Stimulated activated CD4-positive, alpha-beta T cell treated with anti-CD3 and anti-CD28 coated beads, Interleukin-15, amount 100 ng/mL, for 1 hour (primary cell): ENCODE results near the gene RBBP4.
"Not testable (repeated sequence)": the region's sequence is repeated elsewhere in the genome, so short reads cannot be mapped to it uniquely, and the experiment has no call there.

Source experiments
- DNase-seq, 2 donors: peaks; one replicate each; pipeline ENCODE4 v3.0.0-alpha.2; 2020; ENCODE audit warnings: low read depth in 1 of 2, low spot score in 1 of 2

The RBBP4 gene

DNA sequence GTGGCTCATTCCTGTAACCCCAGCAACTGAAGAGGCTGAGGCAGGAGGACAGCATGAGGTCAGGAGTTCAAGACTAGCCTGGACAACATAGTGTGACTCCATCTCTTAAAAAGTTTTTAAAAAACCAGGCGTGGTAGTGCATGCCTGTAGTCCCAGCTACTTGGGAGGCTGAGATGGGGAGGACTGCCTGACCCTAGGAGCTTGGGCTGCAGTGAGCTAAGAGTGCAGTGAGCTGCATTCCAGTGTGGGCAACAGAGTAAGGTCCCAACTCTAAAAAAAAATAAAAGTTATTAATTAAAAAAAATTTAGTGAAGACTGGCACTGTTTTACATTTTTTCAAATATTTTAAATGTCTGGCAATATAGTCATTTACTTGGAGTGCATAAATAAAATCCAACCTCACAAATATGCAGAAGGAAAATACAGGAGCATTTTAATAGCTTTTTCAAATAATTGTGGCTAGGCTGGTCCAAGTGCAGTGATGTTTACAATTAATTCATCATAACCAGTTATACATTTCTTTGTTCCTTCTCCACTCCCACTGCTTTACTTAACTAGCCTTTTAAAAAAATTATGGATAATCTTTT, 11.4 kb upstream of the RBBP4 start:
- DNase-seq: no peak

DNA sequence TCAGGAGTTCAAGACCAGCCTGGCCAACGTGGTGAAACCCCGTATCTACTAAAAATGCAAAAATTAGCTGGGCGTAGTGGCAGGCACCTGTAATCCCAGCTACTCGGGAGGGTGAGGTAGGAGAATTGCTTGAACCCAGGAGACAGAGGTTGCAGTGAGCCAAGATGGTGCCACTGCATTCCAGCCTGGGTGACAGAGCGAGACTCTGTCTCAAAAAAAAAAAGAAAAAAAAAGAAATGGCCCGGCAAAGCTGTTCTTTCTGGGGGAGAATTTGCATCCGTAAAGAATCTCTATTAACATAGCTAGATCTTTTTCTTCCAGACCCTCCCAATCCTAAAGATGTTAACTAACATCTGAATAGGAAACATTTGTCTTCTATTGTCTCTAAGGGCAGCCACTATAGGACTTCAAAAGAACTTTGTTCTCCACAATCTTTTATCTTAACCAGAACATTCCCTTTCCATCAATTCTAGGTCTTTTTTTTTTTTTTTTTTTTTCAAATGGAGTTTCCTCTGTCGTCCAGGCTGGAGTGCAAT, 8.6 kb upstream of the RBBP4 start:
- not testable (repeated sequence) for DNase-seq

DNA sequence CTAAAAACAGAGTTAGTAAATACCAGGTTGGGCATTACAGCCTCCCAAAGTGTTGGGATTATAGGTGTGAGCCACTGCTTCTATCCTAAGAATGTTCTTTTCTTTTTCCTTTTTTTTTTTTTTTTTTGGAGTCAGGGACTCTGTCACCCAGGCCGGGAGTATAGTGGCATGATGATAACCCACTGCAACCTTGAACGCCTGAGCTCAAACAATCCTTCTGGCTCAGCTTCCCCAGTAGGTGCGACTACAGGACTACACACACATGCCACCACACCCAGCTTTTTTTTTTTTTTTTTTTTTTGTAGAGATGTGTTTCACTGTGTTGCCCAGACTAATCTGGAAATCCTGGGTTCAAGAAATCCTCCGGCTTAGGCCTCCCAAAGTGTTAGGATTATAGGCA, 6.6 kb upstream of the RBBP4 start:
- no peak for DNase-seq

DNA sequence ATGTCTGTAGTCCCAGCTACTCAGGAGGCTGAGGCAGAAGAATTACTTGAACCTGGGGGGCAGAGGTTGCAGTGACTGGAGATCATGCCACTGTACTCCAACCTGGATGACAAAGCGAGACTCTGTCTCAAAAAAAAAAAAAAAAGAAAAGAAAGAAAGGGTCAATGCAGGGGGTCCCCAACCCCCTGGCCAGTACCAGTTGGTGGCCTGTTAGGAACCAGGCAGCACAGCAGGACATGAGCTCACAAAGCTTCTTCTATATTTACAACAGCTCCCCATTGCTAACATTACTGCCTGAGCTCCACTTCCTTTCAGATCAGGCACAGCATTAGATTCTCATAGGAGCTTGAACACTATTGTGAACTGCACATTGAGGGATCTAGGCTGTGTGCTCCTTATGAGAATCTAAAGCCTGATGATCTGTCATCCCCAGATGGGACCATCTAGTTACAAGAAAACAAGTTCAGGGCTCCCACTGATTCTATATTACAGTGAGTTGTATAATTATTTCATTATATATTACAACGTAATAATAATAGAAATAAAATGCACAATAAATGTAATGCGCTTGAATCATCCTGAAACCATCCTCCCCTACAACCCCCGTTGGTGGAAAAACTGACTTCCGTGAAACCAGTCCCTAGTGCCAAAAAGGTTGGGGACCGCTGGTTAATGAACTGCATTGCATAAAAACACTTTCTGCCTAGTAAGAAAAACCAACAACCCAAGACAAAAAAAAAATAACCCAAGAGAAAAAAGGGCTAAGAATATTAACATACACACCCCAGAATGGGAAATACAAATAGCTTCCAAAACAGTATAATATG, 3.5 kb upstream of the RBBP4 start:
- DNase-seq: no peak

DNA sequence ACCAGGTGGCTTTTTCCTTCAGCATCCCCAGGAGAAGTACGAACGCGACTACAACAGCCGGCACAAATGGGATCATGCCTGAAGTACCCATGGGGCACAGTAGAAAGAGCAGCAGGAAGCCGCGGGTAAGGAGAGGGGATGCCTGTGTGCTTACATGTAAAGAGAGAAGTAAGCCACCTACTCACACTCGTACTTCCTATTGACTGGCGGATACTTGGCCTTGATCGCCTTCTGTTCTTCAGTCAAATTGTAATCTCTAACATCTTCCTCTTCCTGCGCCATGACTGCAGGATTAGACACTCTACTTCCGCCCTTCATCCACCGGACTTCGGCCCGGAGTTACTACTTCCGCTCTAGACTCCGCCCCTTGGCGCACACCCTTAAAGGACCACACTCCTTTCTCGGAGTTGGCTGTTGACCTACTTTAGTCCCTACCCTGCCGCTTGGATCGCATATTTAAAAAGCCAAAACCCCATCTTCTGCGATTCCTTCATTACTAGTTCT, 708 bp upstream of the RBBP4 start, which contains the start of gene ZBTB8OS:
Gene ZBTB8OS (minus strand): TSS at position 303 of the 504 bp plus-strand sequence. CDS start 21 bp downstream, at position 282.
- DNase-seq: peak; percentile 67

DNA sequence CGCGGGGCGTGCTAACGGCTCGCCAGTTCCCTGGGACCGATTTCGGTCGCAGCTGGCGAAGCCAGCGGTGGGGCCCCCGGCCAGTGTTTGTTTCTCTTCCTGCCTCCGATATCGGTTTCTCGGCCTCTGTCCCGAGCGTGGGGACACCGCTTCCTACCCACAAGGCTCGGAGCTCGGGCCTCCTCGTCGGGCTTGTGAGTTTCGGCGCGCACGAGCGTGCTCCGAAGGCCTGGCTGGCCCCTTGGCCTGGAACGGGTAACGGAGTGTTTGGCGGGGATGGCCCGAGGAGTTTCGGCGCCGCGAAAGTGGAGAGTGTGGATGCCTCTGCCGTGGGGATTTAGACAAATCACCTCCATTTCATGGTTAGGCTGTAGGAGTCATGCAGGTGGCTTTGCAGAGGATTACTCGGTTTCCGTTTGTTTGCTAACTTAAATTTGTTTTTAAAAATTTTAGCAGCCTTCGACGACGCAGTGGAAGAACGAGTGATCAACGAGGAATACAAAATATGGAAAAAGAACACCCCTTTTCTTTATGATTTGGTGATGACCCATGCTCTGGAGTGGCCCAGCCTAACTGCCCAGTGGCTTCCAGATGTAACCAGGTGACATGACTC, 559 bp downstream of the RBBP4 start:
- DNase-seq: no peak

DNA sequence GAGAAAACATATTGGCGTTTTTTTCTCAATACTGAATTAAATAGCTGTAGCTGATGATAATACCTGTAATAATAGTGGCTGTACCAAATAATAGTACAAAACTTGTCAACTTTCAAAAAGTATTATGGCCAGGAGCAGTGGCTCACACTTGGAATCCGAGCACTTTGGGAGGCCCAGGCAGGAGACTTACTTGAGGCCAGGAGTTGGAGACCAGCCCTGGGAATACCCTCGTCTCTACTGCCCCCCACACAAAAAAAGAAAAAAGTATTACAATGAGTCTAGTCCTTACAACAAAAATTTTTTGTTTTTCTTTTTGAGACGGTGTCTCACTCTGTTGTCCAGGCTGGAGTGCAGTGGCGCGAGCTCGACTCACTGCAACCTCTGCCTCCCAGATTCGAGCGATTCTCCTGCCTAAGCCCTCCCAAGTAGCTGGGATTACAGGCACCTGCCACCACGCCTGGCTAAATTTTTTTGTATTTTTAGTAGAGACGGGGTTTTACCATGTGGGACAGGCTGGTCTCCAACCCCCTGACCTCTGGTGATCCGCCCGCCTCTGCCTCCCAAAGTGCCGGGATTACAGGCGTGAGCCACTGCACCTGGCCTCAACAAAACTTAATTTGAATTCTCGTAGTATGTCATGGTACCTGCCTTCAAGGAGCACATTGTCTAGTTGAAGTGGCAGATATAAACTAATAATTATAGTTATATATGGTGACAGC, 1.4 kb downstream of the RBBP4 start:
- no peak for DNase-seq

DNA sequence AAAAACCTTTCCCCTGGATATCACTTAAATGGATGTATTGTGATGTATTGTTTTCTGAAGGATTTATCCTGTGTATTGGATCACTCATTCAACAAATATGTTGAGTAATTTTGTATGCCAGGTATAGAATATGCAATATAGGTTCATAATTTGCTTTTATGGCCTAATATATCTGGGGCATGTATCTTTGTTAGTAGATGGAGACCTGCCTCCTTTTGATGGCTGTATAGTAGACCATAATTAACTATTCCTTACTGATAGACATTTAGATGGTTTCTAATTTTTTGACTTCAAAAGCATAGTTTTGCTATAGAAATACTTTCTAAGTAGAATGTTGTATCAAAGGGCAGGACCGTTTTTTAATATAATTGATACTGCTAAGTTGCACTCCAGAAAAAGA, 8.6 kb downstream of the RBBP4 start:
- DNase-seq: no peak

DNA sequence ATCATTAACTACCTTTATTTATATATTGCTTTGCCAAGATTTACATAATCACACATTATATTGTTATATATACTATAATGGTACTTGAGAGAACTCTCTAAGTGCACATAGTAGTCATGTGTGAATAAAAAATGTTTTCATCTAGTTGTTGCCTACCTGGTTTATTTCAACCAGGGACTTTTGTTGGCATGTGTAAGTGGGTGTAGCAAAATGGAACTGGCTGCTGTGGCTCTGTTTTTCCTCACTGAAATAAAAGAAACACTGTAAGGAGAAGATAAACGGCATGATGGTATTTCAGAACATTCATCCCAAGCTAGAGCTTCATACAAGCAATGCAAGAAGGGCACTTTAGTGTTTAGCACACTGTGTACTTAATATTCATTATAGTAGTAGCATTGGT, 14.9 kb downstream of the RBBP4 start:
- DNase-seq: no peak

DNA sequence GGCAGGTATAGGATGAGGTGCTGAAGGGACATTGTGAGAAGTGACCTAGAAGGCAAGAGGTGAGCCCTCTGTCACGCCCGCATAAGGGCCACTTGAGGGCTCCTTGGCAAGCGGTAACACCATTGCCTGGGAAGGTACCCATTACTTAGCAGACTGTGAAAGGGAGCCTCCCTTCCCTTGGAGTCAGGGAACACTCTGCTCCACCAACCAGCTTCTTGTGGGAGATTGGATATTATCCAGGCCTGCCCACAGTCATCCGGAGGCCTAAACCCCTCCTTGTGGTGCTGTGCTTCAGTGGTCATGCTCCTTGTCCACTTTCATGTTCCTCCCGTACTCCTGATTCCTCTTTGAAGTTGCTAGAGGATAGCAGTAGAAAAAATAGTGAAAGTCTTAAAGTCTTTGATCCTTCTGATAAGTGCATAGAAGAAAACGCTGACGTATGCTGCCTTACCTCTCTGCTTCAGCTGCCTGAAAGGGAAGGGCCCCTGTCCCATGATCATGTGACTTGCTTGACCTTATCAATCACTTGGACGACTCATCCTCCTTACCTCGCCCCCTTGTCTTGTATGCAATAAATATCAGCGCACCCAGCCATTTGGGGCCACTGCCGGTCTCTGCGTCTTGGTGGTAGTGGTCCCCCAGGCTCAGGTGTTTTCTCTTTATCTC, 16.0 kb downstream of the RBBP4 start:
- DNase-seq: no peak

DNA sequence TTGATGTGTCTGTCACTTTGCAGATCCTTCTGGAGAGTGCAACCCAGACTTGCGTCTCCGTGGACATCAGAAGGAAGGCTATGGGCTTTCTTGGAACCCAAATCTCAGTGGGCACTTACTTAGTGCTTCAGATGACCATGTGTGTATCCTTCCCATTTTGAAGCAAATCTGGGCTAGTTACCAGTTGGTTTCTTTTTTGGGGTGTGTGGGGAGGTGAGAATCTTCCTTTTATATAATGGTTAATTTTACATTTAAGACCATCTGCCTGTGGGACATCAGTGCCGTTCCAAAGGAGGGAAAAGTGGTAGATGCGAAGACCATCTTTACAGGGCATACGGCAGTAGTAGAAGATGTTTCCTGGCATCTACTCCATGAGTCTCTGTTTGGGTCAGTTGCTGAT, 17.7 kb downstream of the RBBP4 start:
- DNase-seq: not testable (repeated sequence)

DNA sequence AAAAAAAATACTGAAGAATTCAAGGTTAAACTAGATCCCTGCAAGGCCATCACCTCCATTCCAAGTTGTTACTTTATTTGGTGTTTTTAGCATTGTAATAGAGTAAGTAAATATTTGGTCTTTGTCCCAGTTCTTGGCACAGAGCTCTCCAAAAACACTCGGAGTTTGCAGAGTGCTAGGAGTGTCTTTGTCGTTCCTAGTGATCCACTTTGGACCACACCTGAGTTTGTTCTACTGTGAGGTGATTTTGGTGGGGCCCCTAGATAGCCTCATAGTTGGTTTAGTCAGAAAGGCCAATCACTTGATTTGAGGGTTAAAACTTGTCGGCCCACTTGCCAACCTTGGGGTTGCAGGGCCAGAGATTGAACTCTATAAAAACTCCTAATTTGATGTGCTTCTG, 25.9 kb downstream of the RBBP4 start:
- DNase-seq: no peak

DNA sequence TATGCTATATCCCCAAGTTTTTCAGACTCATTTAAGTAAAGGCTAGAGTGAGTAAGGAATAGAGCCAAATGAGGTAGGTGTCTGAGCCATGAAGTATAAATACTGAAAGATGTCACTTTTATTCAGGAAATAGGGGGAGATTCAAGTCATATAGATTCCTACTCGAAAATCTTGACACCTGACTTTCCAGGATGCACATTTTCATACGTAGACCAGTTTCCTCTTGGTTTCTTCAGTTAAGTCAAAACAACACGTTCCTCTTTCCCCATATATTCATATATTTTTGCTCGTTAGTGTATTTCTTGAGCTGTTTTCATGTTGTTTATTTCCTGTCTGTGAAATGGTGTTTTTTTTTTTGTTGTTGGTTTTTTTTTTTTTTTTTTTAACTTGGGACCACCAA, 29.0 kb downstream of the RBBP4 start:
- DNase-seq: not testable (repeated sequence)

DNA sequence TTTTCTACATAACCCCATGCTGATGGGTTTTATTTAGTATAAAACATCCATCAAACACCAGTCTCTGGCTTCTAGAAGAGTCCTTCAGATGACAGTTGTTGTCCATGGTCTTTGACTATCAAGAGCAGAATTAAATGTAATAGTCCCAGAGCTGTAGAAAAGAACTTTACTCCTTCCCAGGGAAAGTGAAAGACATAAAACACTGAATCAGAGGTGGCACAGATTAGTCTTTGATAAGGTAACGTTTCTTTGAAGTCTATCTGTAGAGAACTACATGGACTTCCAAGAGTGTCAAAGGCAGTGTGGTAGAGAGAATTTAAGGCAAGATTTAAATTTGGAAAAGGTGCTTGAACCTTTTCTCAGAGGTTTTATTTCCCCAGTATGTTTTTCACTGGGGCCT, 29.6 kb downstream of the RBBP4 start:
- no peak for DNase-seq

DNA sequence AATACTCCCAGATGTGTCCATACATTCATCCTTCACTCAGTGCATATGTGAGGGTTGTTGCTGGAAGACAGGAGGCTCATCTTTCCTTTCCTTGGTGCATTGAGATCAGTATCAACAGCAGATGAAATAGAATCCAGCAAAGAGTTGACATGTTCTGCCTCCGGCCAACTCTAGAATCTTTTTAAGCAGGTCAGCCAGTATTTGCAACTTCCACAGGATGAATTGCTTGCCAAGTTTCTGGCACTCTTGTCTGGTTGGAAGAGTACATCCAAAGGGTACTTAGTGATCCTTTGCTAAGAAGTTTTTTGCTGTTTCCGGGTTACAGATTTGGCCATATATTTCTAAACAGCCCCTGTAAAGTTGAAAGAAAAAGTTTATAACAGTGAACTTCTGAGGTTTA, 30.5 kb downstream of the RBBP4 start:
- no peak for DNase-seq

DNA sequence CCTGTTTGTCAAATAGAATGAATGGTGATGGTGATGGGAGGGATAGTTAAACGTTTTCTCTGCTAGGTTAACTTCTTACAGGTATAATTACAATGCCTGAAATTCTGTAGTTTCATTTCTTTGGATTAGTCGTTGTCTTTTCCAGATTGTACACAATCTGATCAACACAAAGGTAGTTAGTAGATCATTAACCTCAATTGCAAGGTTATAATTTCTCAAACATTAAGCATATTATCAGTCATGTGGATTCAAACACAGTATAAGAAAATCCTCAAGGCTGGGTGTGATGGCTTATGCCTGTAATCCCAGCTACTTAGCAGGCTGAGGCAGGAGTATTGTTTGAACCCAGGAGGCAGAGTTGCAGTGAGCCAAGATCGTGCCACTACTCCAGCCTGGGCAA, 31.0 kb downstream of the RBBP4 start:
- DNase-seq: no peak

DNA sequence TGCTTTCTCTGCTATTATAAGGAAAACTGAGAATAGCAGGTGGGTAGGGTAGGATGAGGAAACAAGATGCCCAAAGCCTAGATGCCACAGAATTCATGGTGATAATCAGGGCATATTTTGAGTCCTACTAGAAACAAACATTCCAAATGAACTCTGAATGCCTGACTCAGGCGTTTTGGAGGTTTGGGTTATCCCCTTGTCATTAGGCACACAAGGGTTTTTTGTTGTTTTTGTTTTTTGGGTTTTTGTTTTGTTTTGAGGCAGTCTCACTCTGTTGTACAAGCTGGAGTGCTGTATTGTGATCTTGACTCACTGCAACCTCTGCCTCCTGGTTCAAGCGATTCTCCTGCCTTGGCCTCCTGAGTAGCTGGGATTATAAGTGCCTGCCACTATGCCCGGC, 32.4 kb downstream of the RBBP4 start:
- no peak for DNase-seq

DNA sequence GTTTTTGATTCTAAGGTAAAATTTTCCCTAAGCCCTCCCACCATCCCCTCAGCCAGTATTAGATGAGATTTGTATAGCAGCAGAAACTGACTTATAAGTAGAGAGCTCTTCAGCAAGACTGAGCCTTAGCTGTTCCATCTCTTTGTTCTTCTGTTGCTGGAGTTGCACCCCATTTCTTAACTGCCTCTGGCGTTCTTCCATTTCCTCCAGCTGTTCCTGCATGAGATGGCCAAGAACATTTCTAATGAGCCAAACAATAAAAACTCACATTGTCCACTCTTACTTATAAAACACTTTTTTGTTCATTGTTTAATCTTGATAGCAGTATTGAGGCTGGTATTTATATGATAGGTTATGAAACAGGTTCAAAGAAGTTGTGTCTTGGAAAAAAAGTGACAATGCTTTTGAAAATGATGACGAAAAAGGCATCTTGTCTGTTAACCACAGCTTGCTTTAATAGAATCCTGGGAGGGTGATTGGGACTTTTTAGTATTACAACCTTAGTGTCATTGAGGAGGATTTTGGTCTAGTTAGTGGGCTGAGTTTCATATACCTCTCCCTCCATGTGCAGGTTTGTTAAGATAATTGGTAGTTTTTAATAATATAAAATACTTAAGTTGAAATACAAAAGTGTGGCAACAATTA, 33.3 kb downstream of the RBBP4 start:
- DNase-seq: no peak

DNA sequence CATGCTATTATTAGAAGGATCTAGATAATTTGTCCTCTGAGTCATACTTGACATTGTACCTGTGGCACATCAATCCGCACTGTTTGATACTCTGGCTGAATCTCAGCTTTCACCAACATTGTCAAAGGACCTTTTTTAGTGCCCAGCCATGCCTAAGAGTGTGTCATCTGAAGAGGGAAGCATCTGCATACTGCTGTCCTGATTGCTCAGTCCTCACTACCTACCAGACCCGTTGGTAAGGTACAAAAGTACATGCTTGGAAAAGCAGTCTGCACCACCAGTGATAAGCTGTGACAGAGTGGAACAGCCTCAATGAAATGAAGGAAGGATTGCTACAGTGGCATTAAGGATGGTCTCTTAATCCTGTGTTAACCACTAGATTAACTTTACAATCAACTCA, 34.5 kb downstream of the RBBP4 start:
- no peak for DNase-seq

DNA sequence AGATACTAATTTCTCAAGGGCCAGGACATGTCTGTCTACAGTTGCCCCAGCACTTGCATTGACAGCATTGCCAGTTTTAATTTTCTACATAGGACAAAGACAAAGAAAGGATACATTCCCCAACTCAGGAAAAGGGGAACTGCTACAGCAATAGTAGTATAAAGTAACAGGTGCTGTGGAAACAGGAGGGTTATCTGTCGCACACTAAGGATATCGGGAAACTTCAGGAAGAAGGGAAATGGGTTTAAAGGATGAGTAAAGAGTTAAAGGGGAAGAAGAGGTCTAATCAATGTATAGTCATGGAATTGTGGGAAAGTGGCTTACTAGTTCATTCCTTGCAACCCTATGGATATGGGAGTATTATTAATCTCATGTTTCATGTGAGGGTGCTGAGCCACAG, 35.4 kb downstream of the RBBP4 start:
- no peak for DNase-seq
